ENCODE measurements around the gene HMX3. TPM values are rescaled to one million over a fixed set of nuclear protein-coding genes. Genes with fewer than 3 reads are reported as not detected.

HMX3 gene
- total and polyA plus RNA-seq, 8 donors = 0.37 TPM; not detected in 7

GRCh38 chr10:123144697-123145541 lies 9.1 kb downstream of the HMX3 start:
- Histone ChIP-seq H3K9me3 (no peaks in the 10 kb centered on the region), H3K36me3 (no peaks in the 10 kb centered on the region), H3K4me3 (no peak overlapping the region), H3K4me1 (peaks cover 4 to 70% (median 48%) of the 10 kb centered on the region in 4 donors), H3K27ac (no peak overlapping the region), H3K27me3 (peaks cover 91 to 100% (median 100%) of the 10 kb centered on the region in 3 donors)
- intact Hi-C loops (cut with DNase I; ENCODE audit: low total_unique reads) = no loop called here
- 4 to 7% (median 5%) methylated on average over 22 to 29 of the region's 29 CpGs for WGBS, 5 donors
- no peak for TF ChIP-seq POLR2AphosphoS5 (IDR thresholded peaks at IDR 0.05)
- TF ChIP-seq EP300 (IDR thresholded peaks at IDR 0.05) = no peak
- no peak for TF ChIP-seq CTCF (IDR thresholded peaks at IDR 0.05)
- no peak for TF ChIP-seq POLR2A (IDR thresholded peaks at IDR 0.05)
- peak in 1 of 2 donors; percentile 31 for DNase-seq

- intact Hi-C loops (cut with DNase I; ENCODE audit: low total_unique reads) = no loop called here
- WGBS, 5 donors = 6 to 14% (median 7%) methylated on average over 13 to 14 of the region's 14 CpGs
- Histone ChIP-seq H3K36me3 (no peaks in the 10 kb centered on the region), H3K9me3 (no peaks in the 10 kb centered on the region), H3K4me1 (peaks cover 3 to 71% (median 50%) of the 10 kb centered on the region in 4 donors), H3K27ac (no peak overlapping the region), H3K4me3 (peak overlapping the region in 1 of 4 donors; percentile 28), H3K27me3 (peaks cover 91 to 100% (median 100%) of the 10 kb centered on the region in 3 donors)
- no peak for DNase-seq
- no peak for TF ChIP-seq POLR2A (IDR thresholded peaks at IDR 0.05)
- TF ChIP-seq EP300 (IDR thresholded peaks at IDR 0.05) = no peak
- TF ChIP-seq POLR2AphosphoS5 (IDR thresholded peaks at IDR 0.05) = no peak
- TF ChIP-seq CTCF (IDR thresholded peaks at IDR 0.05) = no peak
Measured at GRCh38 chr10:123145542-123146012, 9.8 kb downstream of the HMX3 start.

DNA sequence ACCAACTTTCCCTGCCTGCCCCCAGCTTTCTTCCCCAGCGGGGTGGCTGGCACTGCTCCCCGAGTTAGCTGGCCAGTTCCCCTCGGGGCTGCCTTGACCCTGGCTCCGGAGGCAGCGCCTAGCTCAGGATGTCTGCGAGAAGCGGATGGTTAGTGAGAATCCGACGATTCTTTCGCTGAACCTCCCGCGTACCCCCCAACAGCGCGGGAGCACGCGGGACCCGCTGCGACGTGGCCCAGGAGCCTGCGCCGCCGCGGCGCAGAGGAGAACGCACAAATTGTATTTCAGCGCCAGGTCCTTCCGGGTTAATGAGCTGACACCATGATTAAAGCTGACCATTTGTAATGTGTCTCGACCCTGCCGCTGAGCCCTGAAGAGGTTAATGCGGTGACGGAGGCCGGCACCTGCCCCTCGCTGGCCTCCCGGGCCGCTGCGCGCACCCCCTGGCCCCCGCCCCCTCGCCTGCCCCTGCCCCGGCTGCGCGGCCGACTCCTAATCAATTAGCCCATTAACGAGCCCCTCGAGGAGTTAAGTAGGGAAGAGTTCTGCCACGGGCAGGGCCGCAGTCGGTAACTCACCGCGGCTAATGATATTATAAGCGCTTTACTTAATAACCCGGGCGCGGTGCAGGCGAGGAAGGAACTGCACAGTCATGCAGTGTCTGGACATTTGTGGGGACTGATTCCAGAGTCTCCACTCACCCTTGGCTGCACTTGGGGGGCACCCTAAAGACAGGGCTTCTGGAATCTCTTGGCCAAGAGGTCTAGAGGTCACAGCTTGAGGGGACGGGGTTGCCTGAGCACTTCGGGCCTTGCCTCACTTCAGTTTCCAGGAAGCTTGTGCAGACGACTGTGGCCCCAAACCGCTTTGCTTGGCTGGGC lies 10.5 kb downstream of the HMX3 start:
- H3K36me3 ChIP-seq = no peaks in the 10 kb centered on the region
- TF ChIP-seq EP300 (IDR thresholded peaks at IDR 0.05) = no peak
- no peak for TF ChIP-seq POLR2AphosphoS5 (IDR thresholded peaks at IDR 0.05)
- TF ChIP-seq CTCF (IDR thresholded peaks at IDR 0.05) = no peak
- 2 to 8% (median 5%) methylated on average over 36 to 59 of the region's 59 CpGs for WGBS, 5 donors
- no peak overlapping the region for H3K27ac ChIP-seq
- peaks cover 91 to 100% (median 100%) of the 10 kb centered on the region in 3 donors for H3K27me3 ChIP-seq
- no peaks in the 10 kb centered on the region for H3K9me3 ChIP-seq
- intact Hi-C loops (cut with DNase I; ENCODE audit: low total_unique reads) = no loop called here
- DNase-seq = peak in 1 of 2 donors; percentile 21
- H3K4me3 ChIP-seq = peak overlapping the region in 2 of 4 donors; percentile 5 to 28
- H3K4me1 ChIP-seq = peaks cover 10 to 77% (median 56%) of the 10 kb centered on the region in 4 donors
